SK-N-SH treated with all-trans-retinoic acid at 6 μM for 48 hours (cell line): ENCODE data around the gene SEPTIN7.

ENCODE experiments used
- ARNTL ChIP-seq: fragments of 450-650 bp; formaldehyde crosslinking; IDR thresholded peaks from 2 replicates; pipeline ENCODE4 v1.5.0; 2020; ENCODE audit warnings: low read depth, mild to moderate bottlenecking, moderate library complexity, borderline replicate concordance
- BACH2 ChIP-seq: fragments of 250-450 bp; sonication (Bioruptor Pico); IDR thresholded peaks from 2 replicates; pipeline ENCODE4 v1.9.0; 2021; ENCODE audit warnings: mild to moderate bottlenecking, borderline replicate concordance
- GLIS3 ChIP-seq: fragments of 250-450 bp; sonication (Bioruptor Pico); IDR thresholded peaks from 2 replicates; pipeline ENCODE4 v1.5.0; 2020; ENCODE audit warnings: mild to moderate bottlenecking, moderate library complexity
- PPARA ChIP-seq: fragments of 250-450 bp; sonication (Bioruptor Pico); IDR thresholded peaks from 2 replicates; pipeline ENCODE4 v1.5.0; 2020; ENCODE audit warnings: mild to moderate bottlenecking, borderline replicate concordance
- RARB ChIP-seq: fragments of 250-450 bp; sonication (Bioruptor Pico); IDR thresholded peaks from 2 replicates; pipeline ENCODE4 v1.8.0; 2021; ENCODE audit warnings: mild to moderate bottlenecking, moderate library complexity
- TOX ChIP-seq: fragments of 250-450 bp; sonication (Bioruptor Pico); IDR thresholded peaks from 2 replicates; pipeline ENCODE4 v1.8.0; 2021; ENCODE audit warnings: mild to moderate bottlenecking, moderate library complexity, borderline replicate concordance
- ZFP30 ChIP-seq: fragments of 450-650 bp; formaldehyde crosslinking; IDR thresholded peaks from 2 replicates; pipeline ENCODE4 v1.5.0; 2022; ENCODE audit warnings: mild to moderate bottlenecking, moderate library complexity
- ZNF565 ChIP-seq: fragments of 450-650 bp; formaldehyde crosslinking; conservative IDR thresholded peaks from 2 replicates; pipeline ENCODE4 v1.5.0; 2020; ENCODE audit warnings: low read depth, mild to moderate bottlenecking, moderate library complexity
- ZNF8 ChIP-seq: fragments of 450-650 bp; formaldehyde crosslinking; IDR thresholded peaks from 2 replicates; pipeline ENCODE4 v1.5.0; 2020; ENCODE audit warnings: mild to moderate bottlenecking, moderate library complexity
- TF ChIP-seq, protein P1 (sequence below): fragments of 250-450 bp; sonication (Bioruptor Pico); IDR thresholded peaks from 2 replicates; pipeline ENCODE4 v1.8.0; 2020; ENCODE audit warnings: mild to moderate bottlenecking, moderate library complexity, borderline replicate concordance
- TF ChIP-seq, protein P2 (sequence below): fragments of 250-450 bp; sonication (Bioruptor Pico); IDR thresholded peaks from 2 replicates; pipeline ENCODE4 v1.5.1; 2021; ENCODE audit warnings: mild to moderate bottlenecking, moderate library complexity

DNA sequence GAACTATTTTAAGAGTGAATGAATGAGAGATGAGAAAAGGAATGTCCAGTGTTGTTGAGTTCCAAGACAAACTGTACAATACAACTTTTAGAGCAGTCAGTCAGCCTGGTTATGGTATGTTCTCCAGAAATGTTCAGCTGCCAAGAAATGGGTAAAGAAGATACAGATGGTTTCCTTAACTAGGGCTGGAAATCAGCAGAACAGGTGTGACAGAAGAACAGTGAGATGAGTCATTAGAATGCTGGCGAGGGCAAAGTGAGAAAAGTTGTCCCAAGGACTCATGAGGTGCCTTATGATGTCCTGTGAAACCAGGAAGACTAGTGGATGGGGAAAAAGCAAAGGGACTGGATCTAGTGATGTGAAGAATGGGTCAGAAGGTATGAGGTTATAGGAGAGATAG, 20.8 kb upstream of the SEPTIN7 start:
- TF ChIP-seq RARB (CRISPR knock-in tag) (no peak), BACH2 (CRISPR knock-in tag) (no peak), ZFP30 (CRISPR knock-in tag) (no peak), PPARA (CRISPR knock-in tag) (no peak), ARNTL (CRISPR knock-in tag) (no peak), ZNF565 (no peak), TOX (CRISPR knock-in tag) (no peak), GLIS3 (no peak), ZNF8 (CRISPR knock-in tag) (no peak)
- TF ChIP-seq, protein P1, sequence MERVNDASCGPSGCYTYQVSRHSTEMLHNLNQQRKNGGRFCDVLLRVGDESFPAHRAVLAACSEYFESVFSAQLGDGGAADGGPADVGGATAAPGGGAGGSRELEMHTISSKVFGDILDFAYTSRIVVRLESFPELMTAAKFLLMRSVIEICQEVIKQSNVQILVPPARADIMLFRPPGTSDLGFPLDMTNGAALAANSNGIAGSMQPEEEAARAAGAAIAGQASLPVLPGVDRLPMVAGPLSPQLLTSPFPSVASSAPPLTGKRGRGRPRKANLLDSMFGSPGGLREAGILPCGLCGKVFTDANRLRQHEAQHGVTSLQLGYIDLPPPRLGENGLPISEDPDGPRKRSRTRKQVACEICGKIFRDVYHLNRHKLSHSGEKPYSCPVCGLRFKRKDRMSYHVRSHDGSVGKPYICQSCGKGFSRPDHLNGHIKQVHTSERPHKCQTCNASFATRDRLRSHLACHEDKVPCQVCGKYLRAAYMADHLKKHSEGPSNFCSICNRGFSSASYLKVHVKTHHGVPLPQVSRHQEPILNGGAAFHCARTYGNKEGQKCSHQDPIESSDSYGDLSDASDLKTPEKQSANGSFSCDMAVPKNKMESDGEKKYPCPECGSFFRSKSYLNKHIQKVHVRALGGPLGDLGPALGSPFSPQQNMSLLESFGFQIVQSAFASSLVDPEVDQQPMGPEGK (CRISPR knock-in tag) = no peak
- TF ChIP-seq, protein P2, sequence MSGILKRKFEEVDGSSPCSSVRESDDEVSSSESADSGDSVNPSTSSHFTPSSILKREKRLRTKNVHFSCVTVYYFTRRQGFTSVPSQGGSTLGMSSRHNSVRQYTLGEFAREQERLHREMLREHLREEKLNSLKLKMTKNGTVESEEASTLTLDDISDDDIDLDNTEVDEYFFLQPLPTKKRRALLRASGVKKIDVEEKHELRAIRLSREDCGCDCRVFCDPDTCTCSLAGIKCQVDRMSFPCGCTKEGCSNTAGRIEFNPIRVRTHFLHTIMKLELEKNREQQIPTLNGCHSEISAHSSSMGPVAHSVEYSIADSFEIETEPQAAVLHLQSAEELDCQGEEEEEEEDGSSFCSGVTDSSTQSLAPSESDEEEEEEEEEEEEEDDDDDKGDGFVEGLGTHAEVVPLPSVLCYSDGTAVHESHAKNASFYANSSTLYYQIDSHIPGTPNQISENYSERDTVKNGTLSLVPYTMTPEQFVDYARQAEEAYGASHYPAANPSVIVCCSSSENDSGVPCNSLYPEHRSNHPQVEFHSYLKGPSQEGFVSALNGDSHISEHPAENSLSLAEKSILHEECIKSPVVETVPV (CRISPR knock-in tag) = no peak
